Activated T-helper 2 cell treated with anti-CD3 and anti-CD28 coated beads, Interferon-gamma antibody, Interleukin-2, Interleukin-4, amounts not matched to agents 10 μg/mL and 5 μg/mL and 100 μg/mL, durations not matched to agents 14 hours and 24 hours and 36 hours (primary cell): ENCODE data around the gene INO80. TPM values are rescaled to one million over a fixed set of nuclear protein-coding genes. Genes with fewer than 3 reads are reported as not detected.
"Not testable (repeated sequence)": the region's sequence is repeated elsewhere in the genome, so short reads cannot be mapped to it uniquely, and the experiment has no call there.

Experiments
- DNase-seq: peaks from one replicate; pipeline ENCODE4 v3.0.0; 2021; ENCODE audit warnings: low spot score
- H3K27ac Mint-ChIP-seq: one replicate; pipeline ENCODE4 v1.8.0; 2021; ENCODE audit warnings: mixed read lengths
- H3K27me3 Mint-ChIP-seq: one replicate; pipeline ENCODE4 v1.8.0; 2021; ENCODE audit warnings: low read depth, mixed read lengths
- H3K36me3 Mint-ChIP-seq: one replicate; pipeline ENCODE4 v1.8.0; 2021; ENCODE audit warnings: low read depth, mixed read lengths
- H3K4me1 Mint-ChIP-seq: one replicate; pipeline ENCODE4 v1.8.0; 2021; ENCODE audit warnings: low read depth, mixed read lengths
- H3K4me3 Mint-ChIP-seq: one replicate; pipeline ENCODE4 v1.8.0; 2021; ENCODE audit warnings: low read depth, mild to moderate bottlenecking, moderate library complexity, mixed read lengths
- H3K9me3 Mint-ChIP-seq: one replicate; pipeline ENCODE4 v1.8.0; 2021; ENCODE audit warnings: mixed read lengths
- intact Hi-C: fragments of 100-400 bp; cut with micrococcal nuclease; formaldehyde crosslinking; loops from one replicate; pipeline ENCODE4 v1.15.1; 2023
- total RNA-seq: library from RNA; stranded (reverse); gene quantifications from 2 replicates; pipeline ENCODE4 v1.2.3, GENCODE V29; 2022

Gene INO80
- total RNA-seq: 33.2 and 35.2 TPM in 2 replicates

- no peaks in the 10 kb centered on the region for H3K9me3 Mint-ChIP-seq
- peak; percentile 96 for DNase-seq
- intact Hi-C loops: loop anchor here (2.0 to 10.0 kb wide), 2 partner anchors 168 to 212 kb away; no protein-coding TSS in a partner anchor
- H3K4me1 Mint-ChIP-seq: peaks cover 8% of the 10 kb centered on the region
- H3K27ac Mint-ChIP-seq: peak within 1 kb of the TSS; percentile 99
- H3K27me3 Mint-ChIP-seq: no peaks in the 10 kb centered on the region
- peaks cover 20% of the 10 kb centered on the region for H3K36me3 Mint-ChIP-seq
- peak within 1 kb of the TSS; percentile 97 for H3K4me3 Mint-ChIP-seq
These were observed at the start of gene INO80 for GRCh38 chr15:41116116-41116961. TSS of gene INO80 (minus strand) at chr15:41116280. CDS start at chr15:41096310, 19,970 bp downstream.

- H3K27ac Mint-ChIP-seq: no peak overlapping the region
- no peaks in the 10 kb centered on the region for H3K9me3 Mint-ChIP-seq
- no peak overlapping the region for H3K4me3 Mint-ChIP-seq
- intact Hi-C loops: no loop called here
- no peak for DNase-seq
- H3K4me1 Mint-ChIP-seq: peaks cover 11% of the 10 kb centered on the region
- H3K27me3 Mint-ChIP-seq: peaks cover 11% of the 10 kb centered on the region
- no peaks in the 10 kb centered on the region for H3K36me3 Mint-ChIP-seq
These were observed 45.7 kb upstream of the INO80 start for GRCh38 chr15:41161736-41162135.

- no peaks in the 10 kb centered on the region for H3K9me3 Mint-ChIP-seq
- intact Hi-C loops: no loop called here
- DNase-seq: no peak
- H3K36me3 Mint-ChIP-seq: no peaks in the 10 kb centered on the region
- H3K4me1 Mint-ChIP-seq: peaks cover 11% of the 10 kb centered on the region
- H3K27me3 Mint-ChIP-seq: peaks cover 10% of the 10 kb centered on the region
- H3K4me3 Mint-ChIP-seq: no peak overlapping the region
- H3K27ac Mint-ChIP-seq: no peak overlapping the region
These were observed 45.3 kb upstream of the INO80 start for GRCh38 chr15:41161336-41161735.

GRCh38 chr15:41160639-41161315, 44.7 kb upstream of the INO80 start:
- Mint-ChIP-seq H3K9me3 (no peaks in the 10 kb centered on the region), H3K36me3 (no peaks in the 10 kb centered on the region), H3K4me3 (no peak overlapping the region), H3K4me1 (peaks cover 11% of the 10 kb centered on the region), H3K27ac (no peak overlapping the region), H3K27me3 (peaks cover 5% of the 10 kb centered on the region)
- DNase-seq: no peak
- intact Hi-C loops: no loop called here

- Mint-ChIP-seq H3K4me1 (peaks cover 25% of the 10 kb centered on the region), H3K27me3 (peaks cover 8% of the 10 kb centered on the region), H3K36me3 (no peaks in the 10 kb centered on the region), H3K9me3 (no peaks in the 10 kb centered on the region), H3K27ac (no peak overlapping the region), H3K4me3 (no peak overlapping the region)
- intact Hi-C loops: no loop called here
- no peak for DNase-seq
These were observed 38.3 kb upstream of the INO80 start for GRCh38 chr15:41154412-41154811.

GRCh38 chr15:41153733-41154132, 37.7 kb upstream of the INO80 start:
- intact Hi-C loops: no loop called here
- Mint-ChIP-seq H3K27me3 (peaks cover 8% of the 10 kb centered on the region), H3K9me3 (no peaks in the 10 kb centered on the region), H3K27ac (no peak overlapping the region), H3K4me1 (peaks cover 28% of the 10 kb centered on the region), H3K4me3 (no peak overlapping the region), H3K36me3 (no peaks in the 10 kb centered on the region)
- no peak for DNase-seq

- Mint-ChIP-seq H3K36me3 (no peaks in the 10 kb centered on the region), H3K27ac (no peak overlapping the region), H3K9me3 (no peaks in the 10 kb centered on the region), H3K4me3 (no peak overlapping the region), H3K27me3 (peaks cover 8% of the 10 kb centered on the region), H3K4me1 (peaks cover 28% of the 10 kb centered on the region)
- DNase-seq: no peak
- intact Hi-C loops: no loop called here
These were observed 35.4 kb upstream of the INO80 start for GRCh38 chr15:41151451-41152005.

- no peak for DNase-seq
- Mint-ChIP-seq H3K4me1 (peaks cover 28% of the 10 kb centered on the region), H3K36me3 (no peaks in the 10 kb centered on the region), H3K9me3 (no peaks in the 10 kb centered on the region), H3K27me3 (peaks cover 8% of the 10 kb centered on the region), H3K27ac (no peak overlapping the region), H3K4me3 (no peak overlapping the region)
- intact Hi-C loops: loop anchor here (1.0 kb wide), 1 partner anchor 35 kb away; no protein-coding TSS in a partner anchor
These were observed 34.2 kb upstream of the INO80 start for GRCh38 chr15:41150279-41150678.

GRCh38 chr15:41148065-41148464, 32.0 kb upstream of the INO80 start:
- no peak overlapping the region for H3K4me3 Mint-ChIP-seq

GRCh38 chr15:41139619-41140018, 23.5 kb upstream of the INO80 start:
- intact Hi-C loops: no loop called here
- Mint-ChIP-seq H3K27me3 (no peaks in the 10 kb centered on the region), H3K36me3 (no peaks in the 10 kb centered on the region), H3K4me1 (no peaks in the 10 kb centered on the region), H3K27ac (no peak overlapping the region), H3K4me3 (no peak overlapping the region), H3K9me3 (no peaks in the 10 kb centered on the region)
- no peak for DNase-seq

More at GRCh38 chr15:41148065-41148464, 32.0 kb upstream of the INO80 start:
- Mint-ChIP-seq H3K27me3 (peaks cover under 1% of the 10 kb centered on the region), H3K27ac (no peak overlapping the region), H3K4me1 (peaks cover 25% of the 10 kb centered on the region), H3K9me3 (no peaks in the 10 kb centered on the region), H3K36me3 (no peaks in the 10 kb centered on the region)
- DNase-seq: no peak
- intact Hi-C loops: no loop called here

GRCh38 chr15:41139112-41139511, 23.0 kb upstream of the INO80 start:
- intact Hi-C loops, H3K27ac Mint-ChIP-seq, H3K27me3 Mint-ChIP-seq, H3K36me3 Mint-ChIP-seq, DNase-seq, H3K9me3 Mint-ChIP-seq, H3K4me1 Mint-ChIP-seq, H3K4me3 Mint-ChIP-seq: not testable (repeated sequence)

GRCh38 chr15:41135580-41135979, 19.5 kb upstream of the INO80 start:
- DNase-seq, H3K4me1 Mint-ChIP-seq, H3K36me3 Mint-ChIP-seq: not testable (repeated sequence)

GRCh38 chr15:41133454-41133853, 17.4 kb upstream of the INO80 start:
- peaks cover 23% of the 10 kb centered on the region for H3K27me3 Mint-ChIP-seq

More at GRCh38 chr15:41135580-41135979, 19.5 kb upstream of the INO80 start:
- intact Hi-C loops, H3K4me3 Mint-ChIP-seq, H3K27ac Mint-ChIP-seq, H3K9me3 Mint-ChIP-seq: not testable (repeated sequence)
- H3K27me3 Mint-ChIP-seq: peaks cover 21% of the 10 kb centered on the region

More at GRCh38 chr15:41133454-41133853, 17.4 kb upstream of the INO80 start:
- DNase-seq: no peak
- no peak overlapping the region for H3K4me3 Mint-ChIP-seq
- H3K27ac Mint-ChIP-seq: no peak overlapping the region
- H3K9me3 Mint-ChIP-seq: no peaks in the 10 kb centered on the region
- intact Hi-C loops: no loop called here
- H3K4me1 Mint-ChIP-seq: peaks cover 1% of the 10 kb centered on the region
- no peaks in the 10 kb centered on the region for H3K36me3 Mint-ChIP-seq
